NCI-H748 treated with DMSO at 0.1 percent for 48 hours (cell line): ENCODE measurements around the gene OR2T33.
"Not testable (repeated sequence)": the region's sequence is repeated elsewhere in the genome, so short reads cannot be mapped to it uniquely, and the experiment has no call there.

Experiments
- DNase-seq: peaks from one replicate; lab custom pipeline; 2025; lab: John Stamatoyannopoulos, UW

The OR2T33 gene

DNA sequence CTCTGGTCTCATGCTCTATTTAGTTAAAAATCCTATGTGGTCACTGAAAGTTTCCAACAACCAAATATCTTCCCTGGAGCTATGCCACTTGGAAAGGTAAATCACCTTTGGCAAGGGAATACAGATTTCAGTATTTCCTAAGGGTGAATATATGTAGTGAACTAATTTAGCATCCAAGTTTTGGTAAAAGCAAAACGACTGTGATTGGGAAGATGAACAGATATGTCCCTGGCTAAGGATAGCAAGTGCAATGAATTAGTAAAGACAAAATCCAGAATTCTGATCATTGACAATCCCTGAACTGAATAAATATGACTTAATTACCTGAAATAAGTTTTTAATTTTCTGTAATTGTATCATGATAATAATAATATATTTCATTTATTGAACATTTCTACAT, at the start of gene OR2T33:
OR2T33 (minus strand) TSS at position 101 of the 400 bp plus-strand sequence. CDS start 4,162 bp downstream, outside the sequence.
- DNase-seq = no peak

GRCh38 chr1:248324468-248324867, 46.7 kb upstream of the OR2T33 start, which contains the start of gene OR2M7:
TSS of gene OR2M7 (minus strand) at chr1:248324568. CDS start at chr1:248324568, 0 bp downstream.
- no peak for DNase-seq

GRCh38 chr1:248316796-248317195, 39.0 kb upstream of the OR2T33 start:
- no peak for DNase-seq

GRCh38 chr1:248306740-248307139, 29.0 kb upstream of the OR2T33 start:
- DNase-seq = not testable (repeated sequence)

GRCh38 chr1:248306103-248306502, 28.3 kb upstream of the OR2T33 start:
- no peak for DNase-seq

- not testable (repeated sequence) for DNase-seq
These were observed 27.9 kb upstream of the OR2T33 start for GRCh38 chr1:248305672-248306071.

- DNase-seq = no peak
These were observed 25.5 kb upstream of the OR2T33 start, which contains the start of gene OR2T12 for GRCh38 chr1:248303324-248303723. TSS of gene OR2T12 (minus strand) at chr1:248303424. CDS start at chr1:248295578, 7,846 bp downstream.

DNA sequence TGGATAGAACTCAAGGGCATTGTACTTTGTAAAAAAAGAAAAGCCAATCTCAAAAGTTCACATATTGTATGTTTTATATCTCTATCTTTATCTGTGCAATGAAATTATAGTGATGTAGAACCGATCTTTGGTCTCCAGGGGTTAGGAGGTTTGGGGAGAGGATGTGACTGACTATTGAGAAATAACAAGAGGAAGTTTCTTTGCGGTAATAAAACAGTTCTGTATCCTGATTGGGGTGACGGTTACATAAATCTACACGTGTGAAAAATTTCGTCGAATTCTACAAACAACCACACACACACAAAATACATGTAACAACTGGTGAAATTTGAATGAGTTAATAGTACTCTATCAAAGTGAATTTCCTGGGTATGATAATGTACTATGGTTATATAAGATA, 10.6 kb upstream of the OR2T33 start:
- no peak for DNase-seq

GRCh38 chr1:248273225-248273624, 4.6 kb downstream of the OR2T33 start:
- not testable (repeated sequence) for DNase-seq

DNA sequence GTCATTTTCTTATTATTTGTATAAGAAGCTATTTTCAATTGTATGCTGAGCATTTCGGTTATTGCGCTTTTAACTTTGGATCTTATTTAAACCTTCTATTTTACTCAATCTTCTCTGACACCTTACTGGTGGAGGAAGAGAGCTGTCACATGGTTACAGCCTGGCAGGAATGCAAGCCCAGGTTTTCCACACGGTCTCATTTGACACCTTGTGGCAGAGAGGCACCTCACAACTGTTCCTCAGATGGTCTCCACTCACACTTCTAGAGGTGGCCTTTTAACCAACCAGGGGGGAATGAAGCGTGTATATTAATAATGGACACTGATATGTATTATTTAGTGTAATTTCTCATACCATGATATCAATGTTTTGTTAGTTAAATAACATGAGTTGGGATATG, 9.6 kb downstream of the OR2T33 start:
- DNase-seq = no peak

- DNase-seq = not testable (repeated sequence)
These were observed 18.5 kb downstream of the OR2T33 start for GRCh38 chr1:248259309-248259708.

GRCh38 chr1:248243204-248243603, 34.6 kb downstream of the OR2T33 start:
- peak; percentile 49 for DNase-seq

DNA sequence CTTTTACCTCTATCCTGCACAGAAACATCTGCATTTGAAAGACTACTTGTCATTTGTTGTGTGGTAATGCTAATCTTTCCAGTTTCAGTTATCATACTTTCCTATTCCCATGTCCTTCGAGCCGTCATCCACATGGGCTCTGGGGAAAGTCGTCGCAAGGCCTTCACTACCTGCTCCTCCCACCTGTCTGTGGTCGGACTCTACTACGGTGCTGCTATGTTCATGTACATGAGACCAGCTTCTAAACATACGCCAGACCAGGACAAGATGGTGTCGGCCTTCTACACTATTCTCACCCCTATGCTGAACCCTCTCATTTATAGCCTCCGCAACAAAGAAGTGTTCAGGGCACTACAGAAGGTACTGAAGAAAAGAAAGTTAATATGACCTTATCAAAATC, 38.3 kb downstream of the OR2T33 start:
- DNase-seq = no peak

DNA sequence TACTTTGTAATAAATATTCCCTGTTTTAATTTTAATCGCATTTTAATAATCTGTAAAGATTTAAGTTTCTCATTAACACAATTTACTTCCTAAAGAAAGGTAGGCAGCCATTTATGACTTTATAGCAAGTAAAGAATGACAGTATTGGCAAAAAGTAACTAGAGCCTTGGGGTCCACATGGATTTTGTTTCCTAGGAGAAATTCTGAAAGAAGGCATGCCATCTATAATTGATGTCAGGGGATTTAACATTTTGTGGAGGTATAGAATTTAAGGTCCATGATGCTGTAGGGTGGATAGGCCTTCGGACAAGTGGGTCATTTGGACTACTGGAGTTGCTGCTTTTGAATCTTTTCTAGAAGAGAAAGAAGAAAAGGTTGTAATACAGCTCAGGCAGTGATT, 46.7 kb downstream of the OR2T33 start, which contains the start of gene OR2M4:
OR2M4 (plus strand) TSS at position 301 of the 400 bp plus-strand sequence. CDS start 7,512 bp downstream, outside the sequence.
- no peak for DNase-seq

GRCh38 chr1:248229360-248229908, 48.3 kb downstream of the OR2T33 start:
- no peak for DNase-seq

GRCh38 chr1:248225537-248225936, 52.2 kb downstream of the OR2T33 start:
- DNase-seq = no peak
